Germinal center (tissue), 1 donor: ENCODE data around the gene SCFD2.
A peak's percentile ranks its signal among the peaks of the same experiment; 100 is the strongest.

Experiments used
- DNase-seq: peaks from one replicate; pipeline ENCODE4 v3.0.0; 2012; ENCODE audit warnings: mixed read lengths, low spot score

The SCFD2 gene

GRCh38 chr4:52877036-52877435 lies 488.8 kb downstream of the SCFD2 start:
- no peak for DNase-seq

- no peak for DNase-seq
Observed at GRCh38 chr4:52876069-52876468, 489.8 kb downstream of the SCFD2 start.

DNA sequence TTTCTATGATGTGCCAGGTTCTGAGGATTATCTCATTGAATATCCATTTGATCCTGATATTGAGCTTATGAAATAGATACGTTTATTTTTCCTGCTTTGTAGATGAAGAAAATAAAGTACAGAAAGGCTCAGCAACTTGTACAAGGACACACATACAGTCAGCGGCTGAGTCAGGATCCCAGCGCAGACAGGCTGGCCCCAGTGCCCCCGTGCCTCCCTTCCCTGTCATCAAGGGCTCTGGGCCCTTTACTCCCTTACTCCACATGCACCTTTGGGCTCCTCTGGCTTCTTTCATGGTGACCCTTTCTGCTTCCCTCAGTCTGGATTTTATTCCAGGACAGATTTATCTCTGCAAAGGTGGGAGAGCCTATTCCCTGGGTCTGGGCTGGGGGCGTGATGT lies 490.9 kb downstream of the SCFD2 start:
- no peak for DNase-seq

DNA sequence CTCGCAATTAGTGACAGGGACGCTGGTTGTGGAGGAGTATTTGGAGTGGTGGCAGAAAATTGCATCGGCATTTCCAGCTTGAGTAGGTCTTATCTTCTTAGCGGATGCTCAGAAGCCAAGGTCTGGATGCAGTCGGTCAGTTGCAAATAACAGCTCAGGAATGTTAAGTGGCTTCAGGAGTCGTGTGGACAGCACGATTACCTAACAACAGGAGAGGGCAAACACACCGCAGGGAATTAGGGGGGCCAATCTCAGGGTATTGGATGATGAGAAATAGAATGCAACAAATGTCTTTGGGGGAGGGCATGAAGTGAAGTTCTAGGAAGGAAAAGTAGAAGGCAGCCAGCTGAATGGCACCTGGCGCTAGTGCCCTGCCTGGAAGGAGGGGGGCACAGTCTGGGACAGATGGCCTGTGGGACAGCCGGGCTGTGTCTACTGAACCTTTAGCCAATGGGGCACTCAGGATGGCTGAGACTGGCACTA lies 492.0 kb downstream of the SCFD2 start:
- no peak for DNase-seq

DNA sequence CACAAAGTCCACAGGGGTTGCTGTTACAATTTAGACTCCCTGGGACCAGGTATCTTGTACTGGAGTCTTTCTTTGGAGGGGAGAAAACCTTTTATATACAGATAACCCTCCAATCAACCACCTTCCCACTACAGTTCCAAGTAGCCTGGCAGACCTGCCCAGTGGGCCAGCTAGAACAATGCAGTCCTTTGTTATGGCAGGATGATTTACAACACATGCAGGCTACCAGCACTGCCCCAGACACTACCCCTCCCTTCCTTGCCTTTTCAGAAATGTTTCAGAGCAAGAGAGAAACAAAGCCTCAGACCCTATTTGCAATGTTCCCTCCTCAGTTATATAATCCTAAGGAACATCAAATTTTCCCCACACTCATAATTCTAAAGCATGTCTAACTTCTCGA lies 492.7 kb downstream of the SCFD2 start:
- DNase-seq = no peak

DNA sequence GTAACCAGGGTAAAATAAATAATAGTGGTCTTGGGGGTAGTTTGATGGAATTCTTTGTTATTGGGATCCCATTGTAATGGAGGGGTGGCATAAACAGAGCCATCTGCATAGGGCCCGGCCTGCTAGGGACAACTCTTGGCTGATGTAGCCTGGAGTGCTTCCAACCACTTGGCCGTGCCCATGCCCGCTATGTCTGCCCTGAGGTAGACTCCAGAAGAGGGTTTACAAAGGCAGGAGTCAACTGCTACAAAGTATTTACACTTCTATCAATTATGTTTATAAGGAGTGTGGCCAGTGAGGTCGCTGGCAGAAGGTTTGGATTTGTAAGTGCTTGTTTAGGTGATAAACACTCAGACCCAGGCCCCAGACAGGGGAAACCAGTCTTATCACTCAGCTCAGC lies 495.6 kb downstream of the SCFD2 start:
- no peak for DNase-seq

GRCh38 chr4:52869656-52870055 lies 496.2 kb downstream of the SCFD2 start:
- no peak for DNase-seq

- DNase-seq = no peak
Observed at GRCh38 chr4:52869196-52869595, 496.7 kb downstream of the SCFD2 start.

GRCh38 chr4:52868133-52868532 lies 497.7 kb downstream of the SCFD2 start:
- no peak for DNase-seq

GRCh38 chr4:52867163-52867562 lies 498.7 kb downstream of the SCFD2 start:
- DNase-seq = no peak

DNA sequence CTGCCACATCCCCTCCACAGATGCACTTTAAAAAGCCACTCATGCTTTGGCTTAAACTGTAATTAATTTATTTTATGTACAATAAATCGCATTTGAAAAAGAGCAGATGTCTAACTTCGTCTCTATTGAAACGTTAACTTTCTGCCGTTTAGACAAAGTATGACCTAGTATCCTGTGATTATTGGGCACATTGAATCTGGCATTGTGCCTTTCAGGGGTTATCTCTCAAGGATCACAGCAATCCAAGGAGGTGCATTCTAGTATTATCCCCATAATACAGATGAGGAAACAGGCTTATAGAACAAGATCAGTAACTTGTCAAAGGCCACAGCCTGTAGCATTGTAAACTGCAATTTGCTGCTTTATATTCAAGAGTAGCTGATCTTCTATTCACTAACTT lies 499.1 kb downstream of the SCFD2 start:
- no peak for DNase-seq

GRCh38 chr4:52865300-52865699 lies 500.6 kb downstream of the SCFD2 start:
- DNase-seq = no peak

DNA sequence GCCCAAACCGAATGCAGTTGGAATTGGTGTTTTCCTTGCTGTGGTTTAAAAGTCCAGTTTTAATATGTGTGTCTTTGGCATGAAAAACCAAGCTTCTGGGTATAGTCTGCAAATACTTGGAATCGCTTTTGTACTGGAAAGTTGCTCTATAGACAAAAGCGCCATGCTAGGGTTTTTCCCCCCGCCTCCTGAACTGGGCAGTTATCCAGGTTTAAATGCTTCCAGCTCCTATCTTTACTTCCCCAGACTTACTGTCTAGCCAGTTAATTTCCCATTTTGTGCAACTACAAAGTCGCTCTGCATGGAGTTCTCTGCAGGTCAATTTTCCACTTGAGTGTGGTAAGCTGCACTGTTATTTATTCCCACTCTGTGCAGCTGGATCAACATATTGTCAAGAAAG lies 501.1 kb downstream of the SCFD2 start:
- DNase-seq = no peak

GRCh38 chr4:52863324-52863723 lies 502.5 kb downstream of the SCFD2 start:
- DNase-seq = no peak

- DNase-seq = no peak
Observed at GRCh38 chr4:52862639-52863161, 503.2 kb downstream of the SCFD2 start.

- peak; percentile 97 for DNase-seq
Observed at GRCh38 chr4:52861879-52862616, 503.8 kb downstream of the SCFD2 start, which contains the start of gene RASL11B. Gene RASL11B (plus strand): TSS chr4:52862317. CDS start chr4:52862508, 191 bp downstream.

- no peak for DNase-seq
Observed at GRCh38 chr4:52861171-52861823, 504.6 kb downstream of the SCFD2 start.

GRCh38 chr4:52860361-52860760 lies 505.5 kb downstream of the SCFD2 start:
- DNase-seq = no peak

DNA sequence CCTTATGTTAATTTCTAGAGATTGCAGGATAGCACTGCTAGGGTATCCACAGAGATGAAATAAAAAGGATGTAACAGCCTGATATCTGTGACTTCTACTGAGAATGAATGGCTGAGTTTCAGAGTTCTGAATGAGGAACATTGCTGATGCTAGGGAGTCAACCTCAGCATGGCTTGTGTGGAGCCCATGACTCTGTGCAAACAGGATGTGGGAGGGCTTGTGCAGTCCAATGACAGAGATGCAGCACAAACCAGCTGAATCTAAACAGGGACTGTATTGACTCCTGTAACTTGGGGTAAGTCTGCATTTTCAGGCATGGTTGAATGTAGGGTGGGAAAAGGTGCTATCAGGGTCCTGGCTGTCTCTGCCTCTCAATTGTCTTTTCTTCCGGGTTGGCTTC lies 509.1 kb downstream of the SCFD2 start:
- no peak for DNase-seq

GRCh38 chr4:52853351-52853750 lies 512.5 kb downstream of the SCFD2 start:
- DNase-seq = no peak

DNA sequence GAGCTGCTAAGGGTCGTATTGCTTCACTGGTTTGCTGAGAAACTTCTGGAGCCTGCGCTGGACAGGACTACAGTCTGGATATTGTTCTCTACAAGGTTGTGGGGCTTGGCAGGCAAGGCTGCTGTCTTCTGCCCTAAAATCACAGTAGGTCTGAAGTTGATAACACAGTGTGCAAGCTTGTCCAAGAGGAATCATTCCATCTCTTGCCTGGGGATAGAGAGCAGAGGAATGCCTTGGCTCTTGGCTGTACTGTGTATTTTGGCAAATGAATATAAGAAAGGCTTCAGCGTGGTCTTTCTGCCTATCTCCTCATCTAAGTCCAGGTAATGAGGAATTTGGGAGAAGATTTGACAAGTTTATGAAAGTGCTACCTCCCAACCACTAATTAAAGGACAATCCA lies 513.1 kb downstream of the SCFD2 start:
- no peak for DNase-seq

GRCh38 chr4:52852041-52852440 lies 513.8 kb downstream of the SCFD2 start:
- no peak for DNase-seq

DNA sequence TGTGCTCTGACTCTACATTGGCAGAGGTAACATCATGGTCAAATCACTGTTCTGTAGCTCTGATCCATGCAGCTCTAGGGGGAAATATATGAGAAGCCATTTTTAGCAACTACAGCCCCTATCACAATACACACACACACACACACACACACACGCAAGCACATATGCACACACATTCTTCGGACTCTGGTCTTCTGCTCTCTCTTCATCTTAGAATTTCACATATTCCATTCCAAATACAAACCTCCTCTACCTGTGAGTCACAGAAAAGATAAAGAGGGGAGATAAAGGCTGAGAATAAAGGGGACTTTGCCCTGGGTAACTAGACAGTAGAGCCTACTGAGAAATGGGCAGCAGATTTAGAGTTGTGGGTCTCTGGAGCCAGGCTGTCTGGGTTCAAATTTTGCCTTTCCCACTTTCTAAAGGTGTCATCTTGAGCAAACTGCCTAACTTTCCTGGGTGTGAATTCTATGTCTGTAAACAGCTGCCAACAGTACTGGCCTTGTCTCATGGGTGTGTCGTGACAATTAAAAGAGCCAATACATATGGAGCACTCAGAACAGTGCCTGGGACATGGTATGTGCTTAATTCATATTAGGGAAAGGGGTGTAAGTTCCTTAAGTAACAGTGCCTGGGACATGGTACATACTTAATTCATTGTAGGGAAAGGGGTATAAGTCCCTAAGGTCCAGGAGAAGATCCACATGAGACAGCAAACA lies 515.3 kb downstream of the SCFD2 start:
- no peak for DNase-seq
